Measurements from ENCODE around the gene FEZ2.
A peak's percentile ranks its signal among the peaks of the same experiment; 100 is the strongest.

FEZ2 gene

GRCh38 chr2:36553683-36554082, 44.3 kb downstream of the FEZ2 start:
- Histone ChIP-seq H3K36me3 (peaks cover 61% of the 10 kb centered on the region), H3K27ac (no peak overlapping the region), H3K4me1 (peaks cover 11% of the 10 kb centered on the region; the same call in 1 of the 2 replicates), H3K4me3 (no peak overlapping the region), H3K9ac (no peak overlapping the region), H3K9me3 (no peaks in the 10 kb centered on the region), H3K4me2 (no peak overlapping the region), H3K27me3 (no peaks in the 10 kb centered on the region), H4K20me1 (no peaks in the 10 kb centered on the region)
- TF ChIP-seq Cebpa-rat (IDR thresholded peaks at IDR 0.05), result no peak

GRCh38 chr2:36550006-36550405, 48.0 kb downstream of the FEZ2 start:
- H3K36me3 ChIP-seq, result peaks cover 74% of the 10 kb centered on the region
- no peaks in the 10 kb centered on the region for H4K20me1 ChIP-seq
- H3K27ac ChIP-seq, result no peak overlapping the region
- no peak for TF ChIP-seq Cebpa-rat (IDR thresholded peaks at IDR 0.05)
- no peak overlapping the region for H3K4me3 ChIP-seq
- H3K9ac ChIP-seq, result no peak overlapping the region
- peaks cover 11% of the 10 kb centered on the region; the same call in 1 of the 2 replicates for H3K4me1 ChIP-seq
- H3K4me2 ChIP-seq, result no peak overlapping the region
- no peaks in the 10 kb centered on the region for H3K9me3 ChIP-seq
- H3K27me3 ChIP-seq, result no peaks in the 10 kb centered on the region

GRCh38 chr2:36549165-36549574, 48.8 kb downstream of the FEZ2 start:
- peak overlapping the region; percentile 11; the same call in 1 of the 2 replicates for H3K4me2 ChIP-seq
- no peak overlapping the region for H3K9ac ChIP-seq
- peaks cover 75% of the 10 kb centered on the region for H3K36me3 ChIP-seq
- H3K4me3 ChIP-seq, result no peak overlapping the region
- TF ChIP-seq Cebpa-rat (IDR thresholded peaks at IDR 0.05), result no peak
- no peaks in the 10 kb centered on the region for H3K9me3 ChIP-seq
- H4K20me1 ChIP-seq, result no peaks in the 10 kb centered on the region
- no peaks in the 10 kb centered on the region for H3K27me3 ChIP-seq
- peaks cover 11% of the 10 kb centered on the region; the same call in 1 of the 2 replicates for H3K4me1 ChIP-seq
- no peak overlapping the region for H3K27ac ChIP-seq

- Histone ChIP-seq H3K27me3 (no peaks in the 10 kb centered on the region), H3K4me1 (peaks cover 6% of the 10 kb centered on the region; the same call in 1 of the 2 replicates), H4K20me1 (no peaks in the 10 kb centered on the region), H3K27ac (no peak overlapping the region), H3K4me3 (no peak overlapping the region), H3K4me2 (no peak overlapping the region), H3K9me3 (no peaks in the 10 kb centered on the region), H3K36me3 (peaks cover 65% of the 10 kb centered on the region), H3K9ac (no peak overlapping the region)
- no peak for TF ChIP-seq Cebpa-rat (IDR thresholded peaks at IDR 0.05)
Measured at GRCh38 chr2:36547906-36548305, 50.1 kb downstream of the FEZ2 start.

DNA sequence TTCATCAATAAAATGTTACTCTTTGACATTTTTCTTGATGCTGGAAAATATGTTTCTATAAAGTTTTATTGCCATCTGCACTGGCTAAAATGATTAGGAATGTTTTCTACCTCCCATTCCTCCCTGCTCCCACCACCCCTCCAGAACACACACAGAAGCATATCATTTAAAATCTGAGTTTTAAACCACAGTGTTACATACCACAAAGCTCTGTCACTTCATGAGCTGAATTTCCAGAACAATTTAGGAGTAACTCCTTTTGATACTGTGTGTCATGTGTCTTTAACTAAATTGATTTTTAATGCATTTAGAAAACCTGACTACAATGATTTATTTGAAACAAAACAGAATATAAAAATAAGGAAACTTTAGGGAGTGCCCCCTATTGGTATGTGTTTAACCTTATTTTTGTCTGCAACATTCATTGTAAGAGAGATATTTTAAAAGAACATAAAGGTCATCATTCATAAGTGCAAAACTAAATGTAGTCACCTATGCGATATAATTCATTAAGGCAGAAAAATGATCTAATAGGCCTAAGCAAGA, 52.0 kb downstream of the FEZ2 start:
- Histone ChIP-seq H3K27ac (no peak overlapping the region), H3K4me2 (no peak overlapping the region), H3K9ac (no peak overlapping the region), H3K4me1 (peaks cover 6% of the 10 kb centered on the region; the same call in 1 of the 2 replicates), H3K27me3 (no peaks in the 10 kb centered on the region), H3K36me3 (peaks cover 65% of the 10 kb centered on the region), H4K20me1 (no peaks in the 10 kb centered on the region), H3K9me3 (no peaks in the 10 kb centered on the region), H3K4me3 (no peak overlapping the region)
- TF ChIP-seq Cebpa-rat (IDR thresholded peaks at IDR 0.05), result no peak

DNA sequence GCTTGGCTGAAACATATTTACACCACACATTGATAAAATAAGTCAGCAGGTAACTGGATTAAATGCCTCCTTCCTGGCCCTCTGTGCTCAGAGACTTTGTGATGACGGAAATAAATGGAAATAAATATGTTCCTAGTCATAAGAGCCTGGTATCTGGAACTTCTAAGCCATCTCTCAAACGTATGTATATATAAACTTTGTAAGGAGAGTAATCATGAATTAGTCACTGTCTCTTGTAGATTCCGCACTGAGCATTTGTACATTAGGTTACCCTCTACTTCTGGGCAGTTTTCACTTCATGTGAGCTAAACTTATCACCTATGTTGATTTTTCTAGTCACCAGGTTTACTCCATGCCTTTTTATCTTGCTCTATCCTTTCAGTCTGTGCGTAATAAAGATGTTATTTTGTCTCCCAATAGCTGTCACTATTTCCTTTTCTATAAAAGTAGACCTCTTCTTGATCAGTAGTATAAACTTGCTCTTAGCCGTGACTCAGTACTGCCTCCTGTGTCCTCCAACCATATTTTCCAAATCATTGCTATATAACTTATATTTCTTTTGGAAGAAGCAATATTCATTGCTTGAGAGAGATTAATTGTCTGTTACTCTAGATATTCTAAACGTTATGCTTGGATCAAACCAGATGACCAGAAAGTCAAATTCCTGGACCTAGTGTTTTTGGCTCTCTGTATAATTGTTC, 53.2 kb downstream of the FEZ2 start:
- peaks cover 63% of the 10 kb centered on the region for H3K36me3 ChIP-seq
- no peaks in the 10 kb centered on the region for H3K9me3 ChIP-seq
- H3K9ac ChIP-seq, result no peak overlapping the region
- no peak overlapping the region for H3K4me3 ChIP-seq
- TF ChIP-seq Cebpa-rat (IDR thresholded peaks at IDR 0.05), result no peak
- no peaks in the 10 kb centered on the region for H3K27me3 ChIP-seq
- no peak overlapping the region for H3K27ac ChIP-seq
- no peak overlapping the region for H3K4me2 ChIP-seq
- H4K20me1 ChIP-seq, result no peaks in the 10 kb centered on the region
- peaks cover 6% of the 10 kb centered on the region; the same call in 1 of the 2 replicates for H3K4me1 ChIP-seq

- no peak for TF ChIP-seq Cebpa-rat (IDR thresholded peaks at IDR 0.05)
- H3K4me1 ChIP-seq, result no peaks in the 10 kb centered on the region
- H3K9me3 ChIP-seq, result no peaks in the 10 kb centered on the region
- H3K27me3 ChIP-seq, result no peaks in the 10 kb centered on the region
- H3K4me2 ChIP-seq, result no peak overlapping the region
- H3K27ac ChIP-seq, result no peak overlapping the region
- H3K36me3 ChIP-seq, result peaks cover 61% of the 10 kb centered on the region
- no peaks in the 10 kb centered on the region for H4K20me1 ChIP-seq
- H3K9ac ChIP-seq, result no peak overlapping the region
- no peak overlapping the region for H3K4me3 ChIP-seq
Measured at GRCh38 chr2:36541891-36542595, 55.9 kb downstream of the FEZ2 start.

DNA sequence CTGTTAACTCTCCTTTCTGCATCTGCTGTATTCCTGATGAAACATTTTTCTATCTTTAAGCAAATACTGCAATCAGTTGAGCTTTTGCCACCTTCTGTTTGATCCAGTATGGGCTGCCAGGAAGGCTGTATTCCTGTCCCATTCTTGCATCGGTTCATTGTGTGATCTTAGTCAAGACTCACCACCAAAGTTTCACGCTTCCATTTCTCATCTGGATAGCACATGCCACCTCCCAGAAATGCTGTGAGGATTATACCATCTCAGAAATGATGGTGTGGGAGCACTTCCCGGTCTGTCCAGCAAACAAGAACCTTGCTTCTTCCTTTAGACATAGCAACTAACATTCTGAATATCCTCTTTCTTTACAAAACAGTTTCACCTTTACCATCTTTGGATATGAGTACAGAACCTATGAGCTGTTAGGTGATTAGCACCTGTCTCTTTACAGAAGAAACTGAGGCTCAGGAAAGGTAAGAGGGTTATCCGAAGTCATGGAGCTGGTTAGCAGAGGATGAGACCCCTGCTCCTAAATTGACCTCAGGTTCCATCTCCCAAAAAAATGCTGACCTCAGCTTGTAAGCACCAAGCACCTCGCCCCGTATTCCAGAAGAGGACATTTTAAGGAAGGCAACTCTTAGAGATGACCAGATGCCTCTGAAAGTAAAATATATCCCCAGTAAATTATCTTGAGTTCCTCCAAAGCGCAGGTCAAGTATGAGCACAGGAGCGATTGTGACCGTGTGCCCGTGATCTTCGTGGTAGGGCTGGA, 56.8 kb downstream of the FEZ2 start:
- Histone ChIP-seq H3K9ac (no peak overlapping the region), H3K27ac (no peak overlapping the region), H3K27me3 (no peaks in the 10 kb centered on the region), H4K20me1 (no peaks in the 10 kb centered on the region), H3K4me3 (no peak overlapping the region), H3K4me2 (no peak overlapping the region), H3K36me3 (peaks cover 58% of the 10 kb centered on the region), H3K9me3 (no peaks in the 10 kb centered on the region), H3K4me1 (no peaks in the 10 kb centered on the region)
- no peak for TF ChIP-seq Cebpa-rat (IDR thresholded peaks at IDR 0.05)

DNA sequence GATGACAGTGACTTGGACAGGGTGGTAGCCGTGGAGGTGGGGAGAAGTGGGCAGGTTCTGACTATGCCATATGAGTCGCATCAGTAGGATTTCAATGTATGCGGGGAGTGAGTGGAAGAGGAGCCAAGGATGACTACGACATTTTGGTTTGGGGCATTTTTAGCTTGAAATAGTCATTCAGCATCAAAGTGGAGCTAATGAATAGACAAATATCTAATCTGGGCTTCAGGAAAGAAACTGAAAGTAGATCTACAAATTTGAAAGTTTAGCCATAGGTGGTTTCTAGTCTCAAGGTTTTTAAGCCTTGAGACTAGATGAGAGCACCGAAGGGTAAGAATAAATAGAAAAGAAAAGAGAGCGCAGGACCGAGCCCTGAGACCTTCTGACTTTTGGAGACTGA, 58.3 kb downstream of the FEZ2 start:
- Histone ChIP-seq H3K9me3 (no peaks in the 10 kb centered on the region), H3K4me3 (no peak overlapping the region), H3K27ac (no peak overlapping the region), H3K36me3 (peaks cover 52% of the 10 kb centered on the region), H3K27me3 (no peaks in the 10 kb centered on the region), H3K4me1 (no peaks in the 10 kb centered on the region), H3K9ac (no peak overlapping the region), H4K20me1 (no peaks in the 10 kb centered on the region), H3K4me2 (no peak overlapping the region)
- TF ChIP-seq Cebpa-rat (IDR thresholded peaks at IDR 0.05), result no peak
